ENCODE data around the gene PLXNA2.
A peak's percentile ranks its signal among the peaks of the same experiment; 100 is the strongest.

Gene PLXNA2

DNA sequence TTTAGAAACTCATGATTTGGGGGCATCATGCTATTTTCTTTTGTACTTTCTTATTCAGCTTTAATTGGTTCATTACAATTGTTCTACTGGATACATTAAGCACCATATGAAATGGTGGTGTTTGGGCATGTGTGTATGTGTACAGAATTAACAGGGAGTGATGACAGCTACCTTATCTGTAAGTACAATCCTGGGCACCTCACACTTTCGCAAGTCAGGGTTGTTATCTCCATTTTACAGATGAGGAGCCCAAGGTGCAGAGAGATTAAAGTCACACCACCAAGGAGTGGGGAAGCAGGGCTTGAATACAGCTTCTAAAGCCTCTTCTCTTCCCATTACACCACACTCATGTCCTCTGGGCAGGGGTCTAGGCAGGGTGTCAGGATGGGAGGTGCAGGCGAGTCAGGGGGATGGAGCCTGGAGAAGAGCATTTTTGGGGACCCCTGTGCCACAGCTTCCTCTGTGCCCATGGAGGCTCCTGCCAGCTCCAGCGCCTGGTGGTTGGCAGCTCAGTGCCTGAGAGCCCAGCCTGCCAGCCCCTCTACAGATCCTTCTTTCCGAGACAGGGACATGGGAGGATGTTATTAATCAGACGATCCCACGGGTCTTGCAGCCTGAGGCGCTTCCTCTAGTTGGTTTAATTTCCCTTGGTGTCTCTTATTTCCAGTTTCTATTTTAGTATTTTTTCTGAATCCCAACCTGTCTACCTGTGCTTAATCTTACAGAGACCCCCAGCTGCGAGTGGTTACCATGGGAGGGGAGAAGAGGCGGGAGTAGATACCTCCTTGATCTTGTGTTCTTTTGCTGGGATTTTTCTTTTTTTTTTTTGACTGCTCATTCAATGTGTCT, 207.0 kb downstream of the PLXNA2 start:
- no peak for DNase-seq

DNA sequence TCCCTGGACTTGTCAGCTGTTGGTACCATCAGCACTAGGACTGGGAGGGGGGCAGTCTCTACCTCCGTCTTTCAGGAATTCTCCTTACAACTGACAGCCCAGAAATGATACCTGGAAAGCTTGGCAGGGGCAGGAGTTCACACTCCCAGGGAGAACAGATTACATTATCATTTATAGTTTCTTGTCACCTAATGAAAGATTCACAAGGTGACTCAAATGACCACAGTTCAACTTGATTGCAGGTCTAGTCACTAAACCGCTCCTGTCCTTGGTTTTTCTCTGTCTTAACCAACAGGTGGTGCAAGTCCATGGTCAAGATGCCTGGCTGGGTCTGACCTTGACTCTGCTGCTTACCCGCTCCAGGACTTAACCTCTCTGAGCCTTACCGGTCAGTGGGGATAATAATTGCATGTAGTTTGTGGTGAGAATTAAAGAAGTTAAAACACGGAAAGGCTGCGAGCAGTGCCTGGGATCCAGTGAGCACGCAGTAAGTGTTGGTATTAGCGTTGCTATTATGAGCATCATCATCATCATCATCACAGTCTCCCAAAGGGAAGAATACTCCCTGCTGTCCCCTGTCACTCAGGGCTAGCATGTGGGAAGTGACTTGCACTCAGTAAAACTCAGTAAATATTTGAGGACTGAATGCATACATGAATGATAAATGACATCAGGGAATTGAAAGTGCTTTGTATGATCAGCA, 207.9 kb downstream of the PLXNA2 start:
- DNase-seq, result no peak

DNA sequence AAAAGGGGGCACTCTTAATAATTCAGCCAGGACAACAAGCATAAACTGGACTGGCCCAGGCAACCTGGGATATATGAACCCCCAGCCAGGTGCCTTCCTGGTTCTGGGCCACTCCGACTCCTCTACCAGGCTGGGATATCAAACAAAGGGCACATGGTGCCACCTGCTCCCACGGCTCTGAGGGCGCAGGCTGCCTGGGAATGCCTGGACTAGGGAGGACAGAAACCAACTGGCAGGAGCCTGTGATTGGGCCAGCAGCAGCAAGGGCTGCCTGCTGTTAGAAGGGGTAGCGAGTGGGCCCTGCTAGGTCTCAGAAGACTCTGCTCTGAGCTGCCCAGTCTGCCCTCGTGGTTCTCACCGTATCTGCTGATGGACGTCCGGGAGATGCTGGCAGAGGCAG, 210.0 kb downstream of the PLXNA2 start:
- no peak for DNase-seq

DNA sequence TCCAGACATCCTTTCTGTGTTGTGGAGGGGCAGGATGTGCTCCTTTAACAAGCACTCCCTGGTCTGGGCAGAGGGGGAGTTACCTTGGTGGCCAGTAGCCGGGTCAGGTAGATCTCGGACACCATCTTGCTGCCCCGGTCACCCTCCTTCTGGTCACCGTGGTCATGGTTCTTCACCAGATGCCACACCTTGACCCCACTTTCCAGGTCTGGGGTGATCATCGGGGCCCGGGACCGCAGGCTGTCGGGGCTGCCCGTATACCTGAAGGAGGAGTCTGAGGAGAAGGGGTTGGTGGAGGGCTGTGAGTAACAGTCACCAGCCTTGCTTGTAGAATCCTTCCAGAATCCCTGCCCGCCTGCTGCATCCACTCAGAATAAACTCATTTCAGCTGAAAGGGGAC, 210.9 kb downstream of the PLXNA2 start:
- DNase-seq, result no peak

DNA sequence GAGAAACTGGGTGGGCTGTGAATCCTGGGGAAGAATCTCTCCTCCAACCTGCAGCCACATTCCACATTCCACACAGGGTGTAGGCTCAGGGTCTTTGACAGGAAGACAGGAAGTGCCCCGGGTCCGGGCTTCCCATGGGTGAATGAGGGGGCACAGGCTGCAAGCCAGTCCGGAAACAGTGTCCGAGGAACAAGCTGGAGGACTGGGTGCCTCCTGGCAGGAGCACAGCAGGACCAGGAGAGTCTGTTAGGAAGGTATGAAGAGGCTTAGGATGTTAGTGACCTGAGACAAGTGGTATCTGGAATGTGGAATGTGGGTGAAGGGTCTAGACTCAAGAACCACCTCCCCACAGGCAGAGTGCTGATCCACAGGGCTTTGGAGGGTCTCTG, 212.3 kb downstream of the PLXNA2 start:
- DNase-seq, result no peak

DNA sequence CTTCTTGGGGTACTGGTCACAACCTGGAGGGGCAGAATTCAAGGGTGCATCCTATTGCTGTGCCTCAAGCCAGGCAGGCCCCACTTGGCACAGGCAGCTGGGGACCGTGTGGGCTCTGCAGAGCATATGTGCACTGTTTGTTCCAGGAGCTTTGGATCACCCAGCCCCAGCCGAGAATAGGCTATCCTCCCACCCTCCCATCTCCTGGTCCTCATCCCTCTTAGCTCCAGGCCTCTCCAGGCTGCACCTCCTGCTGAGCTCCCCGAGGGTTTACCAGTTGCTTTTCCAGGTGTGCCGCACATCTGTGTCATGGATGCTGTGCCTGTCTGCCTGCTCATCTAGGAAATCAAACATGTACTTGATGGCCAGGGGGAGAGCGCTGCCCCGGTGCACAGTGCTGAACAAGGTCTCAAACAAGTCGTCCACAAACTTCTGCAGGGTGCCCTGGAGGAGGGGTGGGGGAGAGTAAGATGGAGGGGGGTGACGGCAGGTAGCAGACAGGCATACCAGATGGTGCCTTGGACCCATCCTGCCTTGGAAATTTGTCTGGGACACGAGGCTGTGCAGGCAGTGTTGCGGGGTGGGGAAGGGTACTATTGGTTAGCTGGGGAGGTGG, 212.8 kb downstream of the PLXNA2 start:
- no peak for DNase-seq

DNA sequence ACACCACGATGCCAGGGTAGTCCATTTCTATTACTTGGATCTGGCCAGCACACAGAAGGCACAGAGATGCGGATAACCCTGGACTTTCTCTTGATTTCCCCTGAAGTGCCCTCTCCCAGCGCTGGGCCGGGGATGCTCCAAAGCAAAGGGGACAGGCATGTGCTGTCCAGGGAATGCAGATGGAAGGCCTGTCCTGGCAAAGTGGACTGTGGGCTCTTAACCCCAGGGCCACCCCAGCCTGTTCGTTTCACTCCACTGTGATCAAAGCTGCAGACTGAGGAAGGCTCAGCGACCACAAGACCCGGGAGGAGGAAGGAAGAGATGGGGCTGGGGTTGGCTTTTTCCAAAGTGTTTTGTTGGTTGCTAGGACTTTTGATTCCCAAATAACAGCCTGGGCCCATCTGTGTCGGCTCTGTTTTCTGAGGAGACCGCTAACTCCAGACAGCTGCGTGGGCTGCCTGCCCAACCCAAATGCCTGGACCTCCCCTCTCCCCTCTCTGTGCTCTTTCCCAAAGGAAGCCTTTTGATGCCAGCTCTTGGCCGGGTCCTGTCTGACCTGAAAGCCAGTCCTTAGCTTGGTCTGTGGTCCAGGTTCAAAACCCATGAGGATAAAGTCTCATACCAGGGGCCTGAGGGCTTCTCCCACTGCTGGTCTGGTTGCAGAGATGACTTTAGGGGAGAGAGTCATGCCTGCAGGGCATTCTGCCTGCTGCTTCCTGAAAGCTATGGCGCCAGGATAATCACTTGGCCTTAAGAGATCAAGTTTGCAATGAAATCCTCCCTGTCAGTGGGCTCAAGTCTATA, 213.7 kb downstream of the PLXNA2 start:
- DNase-seq, result no peak

DNA sequence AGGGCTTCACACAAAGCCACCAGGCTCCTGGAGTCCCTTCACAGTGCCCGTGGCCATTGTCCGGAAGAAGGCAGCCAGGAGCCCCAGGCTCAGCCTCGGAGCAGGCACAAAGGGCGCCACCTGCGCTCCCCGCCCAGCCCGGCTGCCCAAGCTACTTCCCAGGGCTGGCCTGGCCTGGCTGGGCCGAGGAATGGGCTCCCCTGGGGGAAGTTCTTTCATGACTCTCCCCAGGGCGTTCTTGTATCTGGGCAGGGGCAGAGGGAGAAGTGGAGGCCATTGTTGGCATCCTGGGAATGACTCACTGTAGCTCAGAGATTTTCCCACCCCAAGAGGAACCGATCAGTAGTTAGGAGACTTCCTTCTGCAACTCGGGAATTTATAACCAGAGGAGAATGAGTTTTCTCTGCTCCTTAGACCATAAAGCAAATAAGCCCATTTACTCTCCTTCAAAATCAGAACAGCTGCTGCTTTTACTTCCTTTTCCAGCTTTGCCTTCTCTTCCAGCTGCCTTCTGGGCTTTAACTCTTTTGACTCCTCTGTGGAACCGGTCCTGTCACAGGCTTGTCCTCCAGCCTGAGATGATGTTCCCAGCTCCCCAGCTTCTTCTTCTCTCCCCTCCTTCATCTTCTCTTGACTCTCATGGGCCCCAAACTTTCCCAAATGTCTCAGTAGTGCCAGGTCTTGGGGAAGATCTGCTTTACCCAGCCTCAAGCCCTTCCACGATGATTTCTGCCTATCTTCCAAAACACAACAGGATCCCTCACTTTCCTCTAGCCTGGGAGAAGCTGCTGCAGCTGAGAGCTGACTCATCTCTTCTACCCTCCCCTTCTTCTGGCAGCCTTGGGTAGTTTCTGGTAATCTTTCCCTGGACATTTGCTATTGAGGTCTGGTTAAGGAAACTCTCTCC, 214.6 kb downstream of the PLXNA2 start:
- no peak for DNase-seq

DNA sequence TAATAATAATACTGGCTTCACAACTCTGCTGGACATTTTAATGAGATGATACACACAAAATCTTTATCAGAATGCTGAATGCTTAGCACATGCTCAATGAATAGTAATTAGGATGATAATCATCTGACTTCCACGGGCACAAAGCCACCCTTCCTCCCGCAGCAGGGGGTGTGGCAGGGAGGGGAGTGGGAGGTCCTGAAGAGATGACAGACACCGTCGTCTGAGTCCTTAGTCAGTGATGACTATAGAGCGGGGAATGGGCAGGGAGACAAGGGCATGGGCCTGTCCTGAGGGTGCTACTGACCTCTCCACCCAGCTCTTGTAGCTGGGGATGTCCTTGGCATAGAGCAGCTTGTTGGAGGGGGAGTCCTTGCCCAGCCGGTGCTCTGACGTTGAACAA, 215.7 kb downstream of the PLXNA2 start:
- no peak for DNase-seq

DNA sequence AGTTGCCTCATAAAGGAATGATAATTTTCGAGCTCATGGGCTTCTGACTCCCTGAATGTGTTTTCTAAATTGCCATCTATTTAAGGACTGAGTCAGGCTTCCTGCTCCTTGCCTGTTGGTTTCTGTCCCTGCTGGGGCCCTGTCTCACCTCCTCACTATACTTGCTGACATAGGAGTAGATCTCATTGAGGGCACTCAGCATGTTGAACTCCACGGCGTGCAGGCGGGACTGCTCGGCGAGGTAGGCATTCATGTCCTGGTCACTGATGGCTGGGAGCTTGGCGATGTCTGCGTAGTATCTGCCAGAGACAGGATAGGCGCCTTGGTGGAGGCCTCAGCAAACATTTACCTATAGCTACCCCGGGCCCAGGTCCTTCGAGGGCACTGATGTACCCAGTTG, 216.3 kb downstream of the PLXNA2 start:
- DNase-seq, result no peak

DNA sequence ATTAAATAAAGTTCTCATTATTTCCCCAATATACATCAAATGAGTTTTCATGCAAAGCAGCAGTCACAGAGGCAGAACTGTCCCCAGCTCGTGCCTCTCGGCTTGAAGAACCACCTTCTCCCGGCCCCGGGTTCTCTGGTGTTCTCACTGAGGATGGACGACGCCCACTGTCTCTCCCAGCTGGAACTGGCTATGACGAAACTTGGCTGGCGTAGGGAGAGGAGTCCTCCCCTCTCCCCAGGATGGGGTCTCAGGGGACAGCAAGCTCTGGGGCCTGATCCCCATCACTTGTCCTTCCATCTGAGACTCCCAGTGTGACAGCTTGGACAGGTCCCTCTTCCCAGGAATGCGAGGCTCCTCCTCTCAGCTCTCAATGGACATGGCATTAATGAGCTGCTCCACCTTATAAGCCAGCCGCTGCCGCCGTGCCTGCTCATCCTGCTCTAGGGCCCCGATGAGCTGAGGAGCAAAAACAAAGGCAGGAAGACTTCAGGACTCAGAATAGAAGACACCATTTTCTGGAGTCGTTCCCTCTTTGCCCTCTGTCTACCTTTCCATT, 217.2 kb downstream of the PLXNA2 start:
- no peak for DNase-seq

DNA sequence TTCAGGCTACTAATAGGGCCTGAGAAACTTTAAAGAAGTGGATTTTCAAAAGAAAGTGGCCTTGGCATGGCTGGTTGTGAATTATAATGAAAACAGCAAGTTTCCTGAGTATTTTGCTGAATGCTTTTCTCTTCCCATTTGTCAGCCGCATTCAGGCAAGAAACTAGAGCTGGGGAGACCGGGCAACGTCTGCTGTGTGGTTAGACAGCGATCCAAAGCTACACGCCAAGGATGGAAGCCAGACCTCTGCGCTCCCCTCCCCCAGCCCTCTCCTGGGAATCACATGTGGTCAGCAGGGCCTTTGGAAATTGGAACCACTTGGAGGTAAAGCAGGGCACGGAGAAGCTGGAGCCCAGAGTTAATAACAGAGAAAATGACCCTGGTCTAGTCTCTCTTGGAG, 219.2 kb downstream of the PLXNA2 start:
- DNase-seq, result no peak

DNA sequence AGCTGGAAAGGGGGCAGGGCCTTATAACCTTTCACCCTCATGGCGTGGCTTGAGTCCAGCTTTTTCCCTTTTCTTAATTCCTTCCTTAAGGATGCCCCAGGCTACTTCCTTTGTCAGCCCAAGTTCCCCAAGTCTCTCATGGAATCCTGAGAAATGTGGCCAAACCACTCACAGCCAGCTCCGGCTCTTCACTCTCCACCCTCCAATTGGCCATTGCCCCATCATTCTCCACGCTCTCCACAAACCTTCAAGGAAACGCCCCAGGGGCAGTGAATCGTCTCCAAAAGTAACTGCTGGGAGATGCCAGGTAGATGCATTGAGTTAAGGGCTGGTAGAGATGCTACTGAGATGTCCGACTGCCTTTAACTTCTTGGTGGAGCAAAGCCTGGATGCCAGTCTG, 219.8 kb downstream of the PLXNA2 start:
- DNase-seq, result no peak

DNA sequence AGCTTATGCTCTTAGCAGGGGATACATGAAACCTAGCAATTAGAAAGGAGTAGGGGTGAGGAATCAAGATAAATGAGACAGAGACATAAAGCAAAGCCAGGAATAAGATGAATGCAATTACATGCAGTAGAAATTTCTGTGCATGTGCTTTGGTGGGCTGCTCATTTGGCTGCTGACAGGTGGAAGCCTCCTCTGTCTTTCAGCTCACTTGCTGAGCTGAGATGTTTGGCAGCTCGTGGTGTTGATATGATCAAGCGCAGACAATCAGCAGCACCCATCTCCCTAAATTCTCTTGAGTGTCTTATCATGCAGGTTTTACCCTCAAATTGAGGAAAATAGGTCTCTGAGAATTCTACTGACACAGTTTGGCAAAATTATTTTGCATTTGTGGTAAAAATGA, 224.9 kb downstream of the PLXNA2 start:
- peak; percentile 10 for DNase-seq

DNA sequence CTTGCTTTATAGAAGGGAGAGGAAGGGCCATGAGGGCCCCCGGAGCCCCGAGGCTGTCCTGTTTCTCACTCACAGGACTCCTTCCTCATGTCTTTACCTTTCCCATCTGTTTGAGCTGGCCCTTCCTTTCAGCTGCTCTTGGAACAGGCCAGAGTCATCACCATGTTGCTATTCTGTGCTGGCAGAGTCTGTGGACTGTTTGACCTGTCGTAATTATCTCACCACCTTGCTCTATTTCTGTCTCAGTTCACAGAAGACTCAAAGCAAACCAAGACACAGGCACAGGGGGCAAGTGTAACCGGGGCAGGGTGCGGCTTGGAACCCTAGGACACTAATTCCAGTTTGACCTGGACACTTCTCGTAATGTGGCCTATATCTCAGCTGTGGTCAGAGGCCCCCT, 228.9 kb downstream of the PLXNA2 start:
- peak; percentile 24 for DNase-seq

DNA sequence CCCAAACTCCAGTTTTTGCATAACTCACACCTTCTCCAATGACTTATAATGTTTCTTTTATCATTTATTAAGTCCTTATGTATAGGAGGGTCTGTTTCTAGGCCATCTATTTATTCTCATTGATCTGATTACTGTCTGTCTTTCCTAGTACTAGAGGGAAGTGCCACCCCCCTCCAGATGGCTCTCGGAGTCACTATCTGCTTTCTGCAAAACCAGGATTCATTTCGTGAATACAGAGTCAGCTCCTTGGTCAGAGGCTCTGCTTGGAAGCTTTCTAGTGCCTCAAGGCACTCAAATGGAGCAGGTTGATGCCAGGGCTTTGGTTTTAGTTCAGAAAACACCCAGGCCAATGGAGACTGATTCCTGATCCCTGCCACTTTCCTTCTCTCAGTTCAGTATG, 231.0 kb downstream of the PLXNA2 start:
- DNase-seq, result no peak

DNA sequence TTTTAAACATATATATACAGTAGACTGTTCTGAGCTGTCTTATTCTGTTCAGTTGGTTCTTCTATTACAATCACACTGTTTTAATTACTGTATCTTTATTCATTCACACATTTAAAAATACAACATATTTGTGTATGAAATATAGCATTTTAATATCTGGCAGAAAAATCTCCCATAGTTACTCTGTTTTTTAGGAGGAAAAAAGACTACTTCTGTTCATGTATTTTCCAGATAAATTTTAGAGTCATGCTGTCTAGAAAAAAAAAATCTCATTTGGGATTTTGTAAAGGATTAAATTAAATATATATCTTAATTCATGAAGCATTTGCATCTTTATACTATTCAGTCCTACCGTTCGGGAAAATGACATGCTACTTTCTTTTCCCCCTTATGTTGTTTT, 231.5 kb downstream of the PLXNA2 start:
- DNase-seq, result no peak

DNA sequence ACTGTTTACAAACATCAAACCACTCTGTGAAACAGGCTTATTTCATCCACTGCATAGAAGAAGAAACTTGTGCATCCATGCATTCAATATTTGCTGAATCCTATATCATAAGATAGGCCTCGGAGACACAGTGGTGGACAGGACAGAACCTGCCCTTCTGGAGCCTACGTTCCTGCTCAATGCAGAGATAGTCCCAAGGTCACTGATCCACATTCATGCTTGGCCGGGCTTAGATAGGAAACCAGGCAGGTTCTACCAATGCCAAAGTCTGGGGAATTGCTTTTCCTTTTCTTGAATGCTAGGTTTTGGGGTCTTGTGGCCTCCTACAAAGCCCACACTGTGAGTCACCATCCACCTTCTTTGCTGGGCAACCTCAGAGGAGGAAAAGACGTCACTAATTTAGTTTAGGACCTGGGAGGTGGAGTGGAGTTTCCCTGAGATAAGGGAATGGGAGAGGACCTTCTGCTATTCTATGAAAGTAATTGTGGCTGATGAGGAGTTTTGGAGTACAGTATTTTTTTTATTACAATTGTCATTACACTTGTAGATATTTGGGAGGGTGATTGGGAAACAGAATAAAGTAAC, 233.6 kb downstream of the PLXNA2 start:
- DNase-seq, result no peak

DNA sequence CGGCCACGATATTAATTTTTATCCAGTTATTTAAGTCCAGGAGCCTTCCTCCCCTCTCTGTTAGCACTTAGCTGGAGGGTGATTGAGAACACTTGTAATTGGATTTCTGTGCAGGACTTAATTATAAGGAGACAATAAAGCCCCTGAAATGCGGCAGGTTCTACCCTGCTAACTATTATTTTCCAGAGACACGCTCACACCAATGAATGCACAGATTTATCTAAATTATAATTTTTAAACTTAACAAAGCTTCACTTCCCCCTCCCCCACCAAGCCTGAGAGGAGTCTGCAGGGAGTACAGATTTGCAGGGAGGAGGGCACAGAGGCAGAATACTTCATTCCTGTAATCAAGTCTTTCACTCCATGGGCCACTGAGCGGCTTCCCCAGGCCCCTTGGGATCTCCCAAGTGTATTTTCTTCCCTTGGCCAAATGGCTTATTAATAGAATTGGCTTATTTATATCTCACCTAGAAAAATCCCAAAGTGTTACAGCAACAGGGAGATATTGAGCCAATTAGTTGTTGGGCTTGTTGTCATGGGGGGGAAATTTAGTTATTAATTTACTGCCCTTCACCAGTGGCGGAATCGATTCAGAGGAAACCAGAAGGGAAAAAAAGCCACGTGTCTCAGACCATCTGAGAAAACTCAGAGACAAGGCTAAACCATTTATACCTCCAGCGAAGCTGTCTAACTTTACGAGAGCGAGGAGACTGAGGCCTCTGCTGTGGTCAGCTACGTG, 234.3 kb downstream of the PLXNA2 start:
- DNase-seq, result no peak

DNA sequence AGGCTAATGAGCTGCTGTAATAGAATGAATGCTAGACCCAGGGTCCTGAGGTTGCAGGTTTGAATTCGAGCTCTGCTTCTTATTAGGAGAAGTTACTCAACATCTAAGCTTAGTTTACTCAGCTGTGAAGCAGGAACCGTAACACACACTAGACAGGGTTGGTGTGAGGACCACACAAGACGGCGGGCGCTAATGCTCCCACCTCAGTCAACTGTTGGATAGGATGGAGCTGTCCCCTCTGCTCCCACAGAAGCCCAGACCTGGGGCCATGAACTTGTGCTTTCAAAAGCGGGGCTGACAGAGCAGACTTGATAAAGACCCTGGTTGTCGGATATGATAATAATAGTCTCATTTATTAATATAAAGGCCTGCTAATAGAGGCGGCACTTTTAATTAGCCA, 234.9 kb downstream of the PLXNA2 start:
- DNase-seq, result no peak

DNA sequence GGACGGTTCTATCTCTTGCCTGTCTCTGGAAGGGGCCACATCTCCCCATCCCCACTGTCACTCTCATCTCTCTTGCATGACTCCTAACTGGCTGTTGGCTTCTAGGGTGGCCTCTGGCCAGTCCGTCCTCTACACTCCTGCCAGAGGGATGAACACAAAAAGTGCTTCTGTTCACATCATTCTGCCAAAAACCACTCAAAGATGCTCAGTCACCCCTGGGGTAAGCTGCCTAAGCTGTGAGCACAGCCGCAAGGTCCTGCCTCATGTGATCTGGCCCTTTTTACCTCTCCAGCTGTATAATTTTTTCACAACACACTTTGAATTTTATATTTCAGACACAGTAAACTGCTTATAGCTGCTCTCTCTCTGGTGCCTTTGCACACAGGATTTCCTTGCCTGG, 235.7 kb downstream of the PLXNA2 start:
- DNase-seq, result no peak
